Measurements from ENCODE around the gene POLR2B.

- TF ChIP-seq CTCF (IDR thresholded peaks at IDR 0.05) (no peak), ZFX (IDR thresholded peaks at IDR 0.05; ENCODE audit: borderline replicate concordance) (no peak)
Observed at GRCh38 chr4:57034520-57034919, 55.8 kb downstream of the POLR2B start.

Measured in 22Rv1 (cell line).